Stomach (tissue), 9 donors: Measurements from ENCODE around the gene KPNA6. TPM values are rescaled to one million over a fixed set of nuclear protein-coding genes. Genes with fewer than 3 reads are reported as not detected.
A peak's percentile ranks its signal among the peaks of the same experiment; 100 is the strongest.
"Not testable (repeated sequence)": the region's sequence is repeated elsewhere in the genome, so short reads cannot be mapped to it uniquely, and the experiment has no call there.

Experiments used
- DNase-seq, 2 donors: peaks; one replicate each; pipeline versions ENCODE4 v3.0.0 to v3.0.0-alpha.2; 2013 to 2019
- H3K27ac ChIP-seq, 5 donors: fragments of 200-600 bp in 4 of 5; sonication (generic) in 4 of 5; one replicate each; pipeline ENCODE4 v1.5.1; 2013 to 2019; ENCODE audit warnings: mild to moderate bottlenecking in 1 of 5, moderate library complexity in 1 of 5
- H3K27me3 ChIP-seq, 3 donors: fragments of 200-600 bp; sonication (generic); one replicate each; pipeline ENCODE4 v1.5.1; 2017 to 2019; ENCODE audit warnings: mixed run types in 1 of 3
- H3K36me3 ChIP-seq, 4 donors: fragments of 200-600 bp; sonication (generic); 1 replicate in 3 of 4; 2 replicates in 1 of 4; pipeline ENCODE4 v1.5.1; 2016 to 2019
- H3K4me1 ChIP-seq, 4 donors: fragments of 200-600 bp; sonication (generic); one replicate each; pipeline ENCODE4 v1.5.1; 2016 to 2019
- H3K4me3 ChIP-seq, 4 donors: fragments of 200-600 bp; sonication (generic) in 3 of 4; one replicate each; pipeline ENCODE4 v1.5.1; 2016 to 2019; ENCODE audit warnings: mild to moderate bottlenecking in 1 of 4
- H3K9me3 ChIP-seq, 4 donors: fragments of 200-600 bp; sonication (generic); one replicate each; pipeline ENCODE4 v1.5.1; 2016 to 2019
- CTCF ChIP-seq, 7 experiments: fragments of 450-650 bp in 4 of 7; fragments of 200-600 bp in 3 of 7; sonication (generic) in 3 of 7; IDR thresholded peaks; one replicate each; pipeline ENCODE4 v1.5.1; 2016 to 2019; ENCODE audit warnings: antibody characterized with exemption in 7 of 7, control low read depth in 2 of 7, mild to moderate bottlenecking in 1 of 7
- EP300 ChIP-seq: sonication (generic); formaldehyde crosslinking; IDR thresholded peaks from one replicate; pipeline ENCODE4 v1.6.1; 2017; ENCODE audit warnings: antibody characterized with exemption
- POLR2A ChIP-seq, 4 donors: fragments of 450-650 bp; IDR thresholded peaks; one replicate each; pipeline ENCODE4 v1.6.1; 2016; ENCODE audit warnings: antibody characterized with exemption in 4 of 4, control low read depth in 2 of 4, mild to moderate bottlenecking in 1 of 4, moderate library complexity in 1 of 4
- POLR2AphosphoS5 ChIP-seq, 3 donors: sonication (generic); formaldehyde crosslinking; IDR thresholded peaks; one replicate each; pipeline ENCODE4 v1.6.1; 2016; ENCODE audit warnings: antibody characterized with exemption in 3 of 3
- WGBS, 5 donors: extraction: QIAGEN DNeasy Blood & Tissue Kit in 3 of 5; methylation state at CpG; one replicate each; pipeline versions ENCODE4 v1.1.5 to v1.1.7; 2013 to 2018; 5-methylcytosine and 5-hydroxymethylcytosine counted together
- intact Hi-C: fragments of 100-400 bp; cut with DNase I; formaldehyde crosslinking; loops from one replicate; pipeline ENCODE4 v1.15.1; 2023; ENCODE audit warnings: low total_unique reads
- polyA plus RNA-seq, 3 donors: library from polyadenylated mRNA; stranded (reverse); fragments of 200-250 nt; gene quantifications; one replicate each; pipeline ENCODE4 v1.2.3, GENCODE V29; 2013
- total RNA-seq, 5 donors: library from RNA; depleted of rRNA; stranded (reverse); fragments of >200 nt; gene quantifications; one replicate each; pipeline versions ENCODE4 v1.1.0 to v1.2.3, GENCODE V29; 2014 to 2016
- donor health status: healthy with polysubstance abuse.
- donor health status: Bipolar disorder and iron deficiency.
- donor health status: healthy.

KPNA6 gene
- total and polyA plus RNA-seq, 8 donors = 7.6 to 38.0 (median 17.7) TPM

DNA sequence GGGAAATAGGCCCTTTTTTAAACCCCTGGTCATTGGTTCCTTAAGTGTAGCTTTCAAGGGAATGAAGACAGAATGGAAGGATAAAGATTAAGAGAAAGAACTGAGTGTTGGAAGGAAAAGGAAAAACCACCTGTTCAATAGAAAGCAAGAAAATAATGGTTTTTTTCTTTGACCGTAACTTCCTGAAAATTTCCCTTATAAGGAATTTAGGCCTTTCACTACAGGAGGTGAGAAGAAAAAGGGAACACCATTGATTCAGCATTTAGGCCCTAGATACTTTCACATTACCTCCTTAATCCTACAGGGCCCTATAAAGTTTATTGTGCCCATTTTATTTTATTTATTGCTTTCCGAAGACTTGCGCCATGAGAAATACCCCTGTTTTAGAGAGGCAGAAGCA lies 18.9 kb downstream of the KPNA6 start:
- intact Hi-C loops = no loop called here
- Histone ChIP-seq H3K36me3 (peaks cover 0 to 18% (median 7%) of the 10 kb centered on the region in 4 donors), H3K27me3 (no peaks in the 10 kb centered on the region), H3K4me1 (peaks cover 16 to 55% (median 36%) of the 10 kb centered on the region in 4 donors), H3K4me3 (no peak overlapping the region), H3K9me3 (no peaks in the 10 kb centered on the region), H3K27ac (no peak overlapping the region)
- WGBS, 5 donors = 89 to 98% (median 95%) methylated on average over 3 of the region's 3 CpGs
- no peak for TF ChIP-seq CTCF (IDR thresholded peaks at IDR 0.05)
- no peak for TF ChIP-seq POLR2A (IDR thresholded peaks at IDR 0.05)
- no peak for TF ChIP-seq POLR2AphosphoS5 (IDR thresholded peaks at IDR 0.05)
- TF ChIP-seq EP300 = no peak
- DNase-seq = no peak

GRCh38 chr1:32127409-32128198 lies 19.7 kb downstream of the KPNA6 start:
- intact Hi-C loops = no loop called here
- no peaks in the 10 kb centered on the region for H3K9me3 ChIP-seq
- DNase-seq = no peak
- TF ChIP-seq EP300 (no peak), CTCF (IDR thresholded peaks at IDR 0.05) (peak in 1 of 7 experiments; percentile 13)
- no peak overlapping the region for H3K4me3 ChIP-seq
- 64 to 72% (median 69%) methylated on average over 4 of the region's 4 CpGs for WGBS, 5 donors
- no peak overlapping the region for H3K27ac ChIP-seq
- peaks cover 0 to 18% (median 7%) of the 10 kb centered on the region in 4 donors for H3K36me3 ChIP-seq
- peaks cover 14 to 50% (median 32%) of the 10 kb centered on the region in 4 donors for H3K4me1 ChIP-seq
- H3K27me3 ChIP-seq = no peaks in the 10 kb centered on the region

DNA sequence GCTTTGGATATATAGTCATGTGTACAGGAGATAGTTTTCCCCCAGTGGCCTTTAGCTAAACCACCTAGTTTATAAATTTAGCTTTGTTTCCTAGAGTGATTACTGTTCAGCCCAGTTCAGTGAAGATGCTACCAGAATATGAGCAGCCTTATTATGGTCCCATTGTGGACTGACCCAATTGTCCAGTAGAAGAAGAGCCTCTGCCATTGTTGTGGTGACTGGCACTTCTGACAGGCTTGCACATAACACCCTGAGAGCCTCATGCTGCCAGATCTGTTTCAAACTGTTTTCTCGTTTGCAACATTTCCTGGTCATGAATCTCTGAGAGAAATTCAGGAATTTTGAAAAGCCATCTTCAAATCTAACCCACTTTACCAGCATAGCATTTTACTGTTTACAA lies 20.6 kb downstream of the KPNA6 start:
- Histone ChIP-seq H3K4me3 (no peak overlapping the region), H3K27ac (no peak overlapping the region), H3K27me3 (no peaks in the 10 kb centered on the region), H3K9me3 (no peaks in the 10 kb centered on the region), H3K36me3 (peaks cover 0 to 18% (median 7%) of the 10 kb centered on the region in 4 donors), H3K4me1 (peaks cover 14 to 51% (median 32%) of the 10 kb centered on the region in 4 donors)
- intact Hi-C loops = no loop called here
- 41 to 68% (median 53%) methylated on average over 1 of the region's 1 CpG for WGBS, 5 donors
- no peak for TF ChIP-seq POLR2A (IDR thresholded peaks at IDR 0.05)
- no peak for TF ChIP-seq POLR2AphosphoS5 (IDR thresholded peaks at IDR 0.05)
- no peak for TF ChIP-seq EP300
- no peak for TF ChIP-seq CTCF (IDR thresholded peaks at IDR 0.05)
- DNase-seq = no peak

DNA sequence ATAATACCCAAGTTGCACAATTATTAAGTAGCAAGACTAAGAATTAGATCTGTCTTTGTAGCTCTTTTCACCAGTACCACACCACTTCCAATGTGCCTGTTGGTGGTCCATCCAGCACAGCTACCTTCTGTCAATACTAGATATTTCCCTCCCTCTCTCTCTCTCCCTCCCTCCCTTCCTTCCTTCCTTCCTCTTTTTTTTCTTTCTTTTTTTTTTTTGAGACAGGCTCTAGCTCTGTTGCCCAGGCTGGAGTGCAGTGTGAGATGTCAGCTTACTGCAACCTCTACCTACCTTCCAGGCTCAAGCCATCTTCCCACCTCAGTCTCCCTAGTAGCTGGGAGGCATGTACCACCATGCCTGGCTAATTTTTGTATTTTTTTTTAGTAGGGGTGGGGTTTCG lies 21.1 kb downstream of the KPNA6 start:
- intact Hi-C loops = no loop called here
- Histone ChIP-seq H3K27ac (no peak overlapping the region), H3K36me3 (peaks cover 0 to 18% (median 7%) of the 10 kb centered on the region in 4 donors), H3K9me3 (no peaks in the 10 kb centered on the region), H3K27me3 (no peaks in the 10 kb centered on the region), H3K4me1 (peaks cover 14 to 55% (median 36%) of the 10 kb centered on the region in 4 donors), H3K4me3 (no peak overlapping the region)
- 91 to 100% (median 100%) methylated on average over 1 of the region's 1 CpG for WGBS, 5 donors
- TF ChIP-seq POLR2AphosphoS5 (IDR thresholded peaks at IDR 0.05) = no peak
- no peak for TF ChIP-seq EP300
- no peak for TF ChIP-seq CTCF (IDR thresholded peaks at IDR 0.05)
- DNase-seq = no peak

DNA sequence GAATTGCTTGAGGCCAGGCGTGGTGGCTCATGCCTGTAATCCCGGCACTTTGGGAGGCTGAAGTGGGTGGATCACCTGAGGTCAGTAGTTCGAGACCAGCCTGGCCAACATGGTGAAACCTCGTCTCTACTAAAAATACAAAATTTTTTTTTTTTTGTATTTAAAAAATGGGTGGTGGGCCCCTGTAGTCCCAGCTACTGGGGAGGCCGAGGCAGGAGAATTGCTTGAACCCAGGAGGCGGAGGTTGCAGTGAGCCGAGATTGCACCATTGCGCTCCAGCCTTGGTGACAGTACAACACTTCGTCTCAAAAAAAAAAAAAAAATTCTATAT lies 26.1 kb downstream of the KPNA6 start:
- intact Hi-C loops, DNase-seq, H3K4me3 ChIP-seq, H3K27me3 ChIP-seq, H3K9me3 ChIP-seq: not testable (repeated sequence)
- H3K4me1 ChIP-seq = peaks cover 4 to 41% (median 18%) of the 10 kb centered on the region in 4 donors
- H3K36me3 ChIP-seq = peaks cover 0 to 26% (median 8%) of the 10 kb centered on the region in 4 donors
- peak overlapping the region in 2 of 5 donors; percentile 14 to 29 for H3K27ac ChIP-seq
- 94 to 96% (median 95%) methylated on average over 9 of the region's 9 CpGs for WGBS, 5 donors
